Measurements from ENCODE around the gene KLF13.

DNA sequence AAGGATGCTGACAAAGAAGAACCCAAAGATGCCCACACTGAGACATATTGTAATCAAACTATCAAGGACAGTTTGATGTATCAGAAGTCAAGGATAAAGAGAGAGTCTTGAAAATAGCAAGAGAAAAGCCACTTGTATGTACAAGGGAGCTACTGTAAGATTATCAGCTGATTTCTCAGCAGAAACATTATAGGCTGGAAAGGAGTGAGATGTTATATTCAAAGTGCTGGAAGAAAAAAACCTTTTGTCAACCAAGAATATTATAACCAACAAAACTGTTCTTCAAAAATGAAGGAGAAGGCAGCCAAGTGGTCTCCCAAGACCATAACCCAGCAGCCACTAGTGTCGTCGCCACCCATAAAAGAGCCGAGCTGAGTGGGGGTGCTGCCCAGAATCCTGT is 93.2 kb downstream of the KLF13 start:
- TF ChIP-seq, protein P1, sequence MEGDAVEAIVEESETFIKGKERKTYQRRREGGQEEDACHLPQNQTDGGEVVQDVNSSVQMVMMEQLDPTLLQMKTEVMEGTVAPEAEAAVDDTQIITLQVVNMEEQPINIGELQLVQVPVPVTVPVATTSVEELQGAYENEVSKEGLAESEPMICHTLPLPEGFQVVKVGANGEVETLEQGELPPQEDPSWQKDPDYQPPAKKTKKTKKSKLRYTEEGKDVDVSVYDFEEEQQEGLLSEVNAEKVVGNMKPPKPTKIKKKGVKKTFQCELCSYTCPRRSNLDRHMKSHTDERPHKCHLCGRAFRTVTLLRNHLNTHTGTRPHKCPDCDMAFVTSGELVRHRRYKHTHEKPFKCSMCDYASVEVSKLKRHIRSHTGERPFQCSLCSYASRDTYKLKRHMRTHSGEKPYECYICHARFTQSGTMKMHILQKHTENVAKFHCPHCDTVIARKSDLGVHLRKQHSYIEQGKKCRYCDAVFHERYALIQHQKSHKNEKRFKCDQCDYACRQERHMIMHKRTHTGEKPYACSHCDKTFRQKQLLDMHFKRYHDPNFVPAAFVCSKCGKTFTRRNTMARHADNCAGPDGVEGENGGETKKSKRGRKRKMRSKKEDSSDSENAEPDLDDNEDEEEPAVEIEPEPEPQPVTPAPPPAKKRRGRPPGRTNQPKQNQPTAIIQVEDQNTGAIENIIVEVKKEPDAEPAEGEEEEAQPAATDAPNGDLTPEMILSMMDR (conservative IDR thresholded peaks at IDR 0.05 in 1 of 2, IDR thresholded peaks at IDR 0.05 in 1 of 2; ENCODE audit: low read depth in 1 of 2, low read length in 2 of 2) = no peak
- no peak for TF ChIP-seq EZH2 (IDR thresholded peaks at IDR 0.05; ENCODE audit: low read length, missing control alignments)
